Measurements from ENCODE around the gene HNRNPM.

Gene HNRNPM

GRCh38 chr19:8490873-8491272 lies 46.1 kb downstream of the HNRNPM start:
- peaks cover 29% of the 10 kb centered on the region for H3K4me1 ChIP-seq (ENCODE audit: low read length)
- no peak overlapping the region for H3K9ac ChIP-seq (ENCODE audit: low read length)
- no peaks in the 10 kb centered on the region for H3K27me3 ChIP-seq (ENCODE audit: low read depth, low read length)

GRCh38 chr19:8491574-8491973 lies 46.8 kb downstream of the HNRNPM start:
- no peak overlapping the region for H3K9ac ChIP-seq (ENCODE audit: low read length)
- no peak overlapping the region for H3K4me2 ChIP-seq (ENCODE audit: low read length)
- no peak overlapping the region for H3K27ac ChIP-seq (ENCODE audit: low read length)
- no peaks in the 10 kb centered on the region for H3K9me3 ChIP-seq (ENCODE audit: insufficient read depth, low read length)
- peaks cover 19% of the 10 kb centered on the region for H3K79me2 ChIP-seq (ENCODE audit: low read length)
- H3K4me1 ChIP-seq (ENCODE audit: low read length): peaks cover 22% of the 10 kb centered on the region
- no peak overlapping the region for H2AFZ ChIP-seq (ENCODE audit: low read depth, low read length)
- H3K27me3 ChIP-seq (ENCODE audit: low read depth, low read length): no peaks in the 10 kb centered on the region
- H3K36me3 ChIP-seq (replicated peaks; ENCODE audit: low read depth, low read length): peaks cover 33% of the 10 kb centered on the region
- no peaks in the 10 kb centered on the region for H4K20me1 ChIP-seq (ENCODE audit: insufficient read depth, low read length)
- no peak overlapping the region for H3K4me3 ChIP-seq (ENCODE audit: low read length)
- no peak for TF ChIP-seq EZH2phosphoT487 (IDR thresholded peaks at IDR 0.05; ENCODE audit: low read depth)
- TF ChIP-seq CTCF (IDR thresholded peaks at IDR 0.05; ENCODE audit: low read depth, low read length): no peak

More at GRCh38 chr19:8490873-8491272, 46.1 kb downstream of the HNRNPM start:
- H3K79me2 ChIP-seq (ENCODE audit: low read length): peaks cover 26% of the 10 kb centered on the region
- no peak overlapping the region for H3K4me3 ChIP-seq (ENCODE audit: low read length)
- no peak overlapping the region for H3K27ac ChIP-seq (ENCODE audit: low read length)
- TF ChIP-seq EZH2phosphoT487 (IDR thresholded peaks at IDR 0.05; ENCODE audit: low read depth) (no peak), CTCF (IDR thresholded peaks at IDR 0.05; ENCODE audit: low read depth, low read length) (no peak)
- H2AFZ ChIP-seq (ENCODE audit: low read depth, low read length): no peak overlapping the region
- H3K9me3 ChIP-seq (ENCODE audit: insufficient read depth, low read length): no peaks in the 10 kb centered on the region
- no peaks in the 10 kb centered on the region for H4K20me1 ChIP-seq (ENCODE audit: insufficient read depth, low read length)
- H3K4me2 ChIP-seq (ENCODE audit: low read length): no peak overlapping the region
- peaks cover 40% of the 10 kb centered on the region for H3K36me3 ChIP-seq (replicated peaks; ENCODE audit: low read depth, low read length)

GRCh38 chr19:8494158-8494557 lies 49.4 kb downstream of the HNRNPM start:
- H3K79me2 ChIP-seq (ENCODE audit: low read length): peaks cover 2% of the 10 kb centered on the region; the same call in 1 of the 2 replicates
- H2AFZ ChIP-seq (ENCODE audit: low read depth, low read length): no peak overlapping the region
- peaks cover 14% of the 10 kb centered on the region for H3K36me3 ChIP-seq (replicated peaks; ENCODE audit: low read depth, low read length)
- no peak overlapping the region for H3K4me3 ChIP-seq (ENCODE audit: low read length)
- no peak for TF ChIP-seq EZH2phosphoT487 (IDR thresholded peaks at IDR 0.05; ENCODE audit: low read depth)
- TF ChIP-seq CTCF (IDR thresholded peaks at IDR 0.05; ENCODE audit: low read depth, low read length): no peak
- no peak overlapping the region for H3K4me2 ChIP-seq (ENCODE audit: low read length)
- H3K27ac ChIP-seq (ENCODE audit: low read length): no peak overlapping the region
- H4K20me1 ChIP-seq (ENCODE audit: insufficient read depth, low read length): no peaks in the 10 kb centered on the region
- no peak overlapping the region for H3K9ac ChIP-seq (ENCODE audit: low read length)
- no peaks in the 10 kb centered on the region; the same call in 1 of the 2 replicates for H3K4me1 ChIP-seq (ENCODE audit: low read length)
- H3K9me3 ChIP-seq (ENCODE audit: insufficient read depth, low read length): no peaks in the 10 kb centered on the region
- no peaks in the 10 kb centered on the region for H3K27me3 ChIP-seq (ENCODE audit: low read depth, low read length)

GRCh38 chr19:8498295-8498694 lies 53.5 kb downstream of the HNRNPM start:
- Histone ChIP-seq H3K9me3 (ENCODE audit: insufficient read depth, low read length) (no peaks in the 10 kb centered on the region), H3K9ac (ENCODE audit: low read length) (no peak overlapping the region), H4K20me1 (ENCODE audit: insufficient read depth, low read length) (no peaks in the 10 kb centered on the region), H3K4me3 (ENCODE audit: low read length) (no peak overlapping the region), H3K36me3 (replicated peaks; ENCODE audit: low read depth, low read length) (no peaks in the 10 kb centered on the region), H3K79me2 (ENCODE audit: low read length) (no peaks in the 10 kb centered on the region), H3K4me1 (ENCODE audit: low read length) (peaks cover 8% of the 10 kb centered on the region; the same call in 1 of the 2 replicates), H3K4me2 (ENCODE audit: low read length) (no peak overlapping the region), H2AFZ (ENCODE audit: low read depth, low read length) (no peak overlapping the region), H3K27me3 (ENCODE audit: low read depth, low read length) (no peaks in the 10 kb centered on the region), H3K27ac (ENCODE audit: low read length) (no peak overlapping the region)
- no peak for TF ChIP-seq EZH2phosphoT487 (IDR thresholded peaks at IDR 0.05; ENCODE audit: low read depth)
- no peak for TF ChIP-seq CTCF (IDR thresholded peaks at IDR 0.05; ENCODE audit: low read depth, low read length)
